Measurements from ENCODE around the gene RNF10. TPM values are rescaled to one million over a fixed set of nuclear protein-coding genes. Genes with fewer than 3 reads are reported as not detected.
"Not testable (repeated sequence)": the region's sequence is repeated elsewhere in the genome, so short reads cannot be mapped to it uniquely, and the experiment has no call there.

RNF10 gene
- 119 TPM for total RNA-seq

DNA sequence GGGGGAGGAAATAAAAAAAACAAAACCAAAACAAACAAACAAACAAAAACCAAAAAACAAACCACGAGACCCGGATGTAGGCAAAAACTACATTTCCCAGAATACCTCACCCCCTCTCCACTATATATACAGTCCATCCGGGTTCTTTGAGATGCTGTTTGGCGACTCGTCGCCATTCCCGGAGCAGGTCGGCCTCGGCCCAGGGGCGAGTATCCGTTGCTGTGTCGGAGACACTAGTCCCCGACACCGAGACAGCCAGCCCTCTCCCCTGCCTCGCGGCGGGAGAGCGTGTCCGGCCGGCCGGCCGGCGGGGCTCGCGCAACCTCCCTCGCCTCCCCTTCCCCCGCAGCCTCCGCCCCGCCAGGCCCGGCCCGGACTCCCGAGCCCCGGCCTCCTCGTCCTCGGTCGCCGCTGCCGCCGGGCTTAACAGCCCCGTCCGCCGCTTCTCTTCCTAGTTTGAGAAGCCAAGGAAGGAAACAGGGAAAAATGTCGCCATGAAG, at the start of gene RNF10:
RNF10 (plus strand) TSS at position 154 of the 500 bp plus-strand sequence. CDS start 456 bp downstream, outside the sequence.
- FAIRE-seq (no peak), DNase-seq (ENCODE audit: low spot score in 2 of 2) (peak; percentile 87 to 96)

DNA sequence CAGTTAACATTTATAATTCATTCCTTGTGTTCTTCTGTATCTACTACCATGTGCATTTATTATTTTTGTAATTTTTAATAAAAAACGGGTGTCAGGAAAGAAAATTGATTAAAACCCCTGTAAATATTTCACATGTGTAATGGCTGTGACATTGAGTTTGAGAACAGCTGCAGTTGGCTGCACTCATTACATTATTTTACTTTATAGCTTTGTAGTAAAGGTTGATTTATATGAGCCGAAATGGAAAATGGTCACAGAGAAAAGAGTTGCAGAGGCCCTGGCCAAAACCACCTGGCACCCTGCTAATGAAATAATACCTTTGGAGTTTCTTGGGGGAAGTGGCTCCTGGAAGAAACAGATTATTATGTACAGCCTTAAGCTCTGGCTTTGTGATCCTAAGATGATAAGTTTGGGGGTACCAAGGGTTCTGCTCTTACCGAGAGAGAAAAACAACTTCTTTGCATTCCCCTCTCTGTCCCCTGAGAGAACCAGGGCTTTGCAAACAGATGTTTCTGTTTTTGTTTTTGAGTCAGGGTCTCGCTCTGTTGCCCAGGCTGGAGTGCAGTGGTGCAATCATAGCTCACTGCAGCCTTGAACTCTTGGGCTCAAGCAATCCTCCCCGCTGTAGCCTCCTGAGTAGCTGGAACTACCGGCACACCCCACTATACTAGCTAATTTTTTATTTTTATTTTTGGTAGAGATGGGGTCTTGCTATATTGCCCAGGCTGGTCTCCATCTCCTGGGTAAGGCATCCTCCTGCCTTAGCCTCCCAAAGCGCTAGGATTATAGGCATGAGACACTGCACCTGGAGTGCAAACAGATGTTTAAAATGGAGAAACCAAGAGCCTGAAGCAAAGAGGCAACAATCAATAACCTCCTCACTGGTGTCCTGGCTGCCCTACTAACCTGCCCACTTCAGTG, 47.9 kb upstream of the RNF10 start:
- no peak for FAIRE-seq
- DNase-seq (ENCODE audit: low spot score in 2 of 2) = no peak

DNA sequence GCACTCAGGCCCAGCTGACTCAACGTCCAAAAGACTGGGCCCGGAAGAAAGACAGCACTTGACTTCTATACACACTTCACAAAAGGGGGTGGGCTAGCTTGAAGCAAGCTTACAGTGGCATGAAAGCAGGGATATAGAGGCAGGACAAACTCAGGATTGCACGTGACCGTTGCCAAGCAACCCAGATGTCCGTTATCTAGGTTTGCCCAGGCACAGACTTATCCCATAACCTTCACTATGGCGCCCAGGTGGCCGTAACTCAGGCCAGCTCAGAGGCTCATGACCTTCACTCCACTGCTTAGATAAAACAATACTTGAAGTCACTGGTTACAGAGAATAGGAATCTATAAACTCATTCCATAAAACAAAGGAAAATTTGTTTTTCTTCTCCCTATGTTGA, 46.6 kb upstream of the RNF10 start:
- DNase-seq (ENCODE audit: low spot score in 2 of 2); FAIRE-seq: not testable (repeated sequence)

DNA sequence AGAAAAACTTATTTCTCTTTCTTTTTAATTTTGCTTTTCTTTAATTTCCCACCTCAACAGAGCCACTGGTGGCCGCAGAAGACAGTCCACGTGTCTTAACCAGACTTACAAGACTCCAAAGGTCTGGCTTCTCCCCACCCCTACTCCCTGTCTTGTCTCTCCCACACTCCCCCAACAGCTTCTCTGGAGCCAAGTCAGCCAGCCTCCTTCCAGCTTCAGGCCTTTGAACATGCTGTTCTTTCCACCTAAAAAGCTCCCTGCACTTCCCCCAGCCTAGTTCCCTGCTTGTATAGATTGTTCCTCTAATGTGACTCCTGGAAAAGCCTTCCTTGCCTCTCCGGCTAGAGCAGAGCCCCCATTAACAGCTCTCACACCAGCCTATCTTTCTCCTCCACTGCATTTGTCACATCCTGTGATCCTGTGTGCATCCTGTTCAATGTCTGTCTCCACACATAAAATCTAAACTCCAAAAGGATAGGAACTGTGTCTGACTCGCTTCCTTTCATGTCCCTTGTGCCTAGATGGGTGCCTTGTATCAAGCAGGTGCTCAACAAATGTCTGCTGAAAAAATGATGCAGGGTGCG, 46.0 kb upstream of the RNF10 start:
- FAIRE-seq (no peak), DNase-seq (ENCODE audit: low spot score in 2 of 2) (no peak)

DNA sequence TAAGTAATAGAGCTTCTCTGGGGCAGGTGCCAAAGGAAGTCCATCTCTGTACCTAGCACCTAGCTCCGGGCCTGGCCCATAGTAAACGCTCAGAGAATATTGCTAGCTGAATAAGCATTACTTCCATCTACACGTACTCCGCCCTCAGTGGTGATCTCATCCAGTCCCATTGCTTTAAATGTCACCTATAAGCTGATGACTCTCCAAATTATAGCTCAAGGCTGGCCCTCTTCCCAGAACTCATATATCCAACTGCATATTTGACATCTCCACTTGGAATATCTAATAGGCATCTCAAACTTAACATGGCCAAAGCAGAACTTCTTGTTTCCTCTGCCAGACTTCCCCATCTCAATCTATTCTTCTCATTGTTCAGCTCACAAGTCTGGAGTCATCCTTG, 45.1 kb upstream of the RNF10 start:
- FAIRE-seq (no peak), DNase-seq (ENCODE audit: low spot score in 2 of 2) (no peak)

DNA sequence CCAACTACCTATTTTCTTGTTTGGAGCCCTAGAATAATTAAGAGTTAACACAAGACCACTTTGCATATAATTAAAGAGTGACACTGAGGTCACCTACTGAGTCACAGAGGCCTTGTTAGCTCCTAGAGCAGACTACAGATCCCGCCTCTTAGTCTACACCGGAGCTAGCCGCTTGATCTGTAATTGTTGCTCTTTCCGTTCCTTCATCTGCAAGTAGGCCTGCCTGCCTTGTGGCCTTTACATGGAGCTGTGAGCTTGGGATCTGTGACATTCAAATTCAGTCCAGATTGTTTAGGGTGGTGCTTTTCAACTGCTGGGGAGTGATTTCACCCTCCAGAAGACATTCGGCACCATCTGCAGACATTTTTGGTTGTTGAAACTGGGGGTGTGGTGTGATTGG, 43.8 kb upstream of the RNF10 start:
- DNase-seq (ENCODE audit: low spot score in 2 of 2) (no peak), FAIRE-seq (no peak)

DNA sequence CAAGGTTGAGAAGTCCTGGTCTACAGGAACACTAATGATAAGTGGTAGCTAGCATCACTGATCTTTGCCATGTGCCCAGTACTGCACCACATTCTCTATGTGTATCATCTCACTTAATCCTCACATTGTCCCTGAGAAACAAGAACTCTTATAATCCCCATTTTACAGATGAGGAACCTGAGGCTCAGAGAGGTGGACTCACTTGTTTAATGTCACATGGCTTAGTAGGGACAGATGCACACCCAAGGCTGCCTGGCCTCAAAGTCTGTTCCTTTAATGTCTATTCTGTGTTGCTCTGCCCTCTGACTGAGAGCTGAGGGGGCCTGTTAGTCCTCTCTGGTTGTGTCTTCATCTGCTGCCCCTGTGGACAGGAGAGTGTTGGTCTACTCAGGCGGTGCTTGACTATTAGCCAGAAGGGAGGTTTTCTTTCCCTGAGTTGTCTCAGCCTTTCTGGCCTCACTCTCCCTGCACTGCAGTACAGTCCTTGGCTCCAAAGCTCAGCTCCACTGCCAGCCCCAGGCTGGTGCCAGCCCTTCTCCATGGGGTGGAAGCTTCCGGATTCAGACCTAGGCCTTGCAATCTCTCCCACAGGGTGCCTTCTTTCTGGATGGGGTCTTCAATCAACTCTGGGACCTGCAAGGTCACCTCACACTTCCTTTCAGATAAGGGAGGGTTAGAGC, 43.2 kb upstream of the RNF10 start:
- DNase-seq (ENCODE audit: low spot score in 2 of 2) = no peak
- no peak for FAIRE-seq

DNA sequence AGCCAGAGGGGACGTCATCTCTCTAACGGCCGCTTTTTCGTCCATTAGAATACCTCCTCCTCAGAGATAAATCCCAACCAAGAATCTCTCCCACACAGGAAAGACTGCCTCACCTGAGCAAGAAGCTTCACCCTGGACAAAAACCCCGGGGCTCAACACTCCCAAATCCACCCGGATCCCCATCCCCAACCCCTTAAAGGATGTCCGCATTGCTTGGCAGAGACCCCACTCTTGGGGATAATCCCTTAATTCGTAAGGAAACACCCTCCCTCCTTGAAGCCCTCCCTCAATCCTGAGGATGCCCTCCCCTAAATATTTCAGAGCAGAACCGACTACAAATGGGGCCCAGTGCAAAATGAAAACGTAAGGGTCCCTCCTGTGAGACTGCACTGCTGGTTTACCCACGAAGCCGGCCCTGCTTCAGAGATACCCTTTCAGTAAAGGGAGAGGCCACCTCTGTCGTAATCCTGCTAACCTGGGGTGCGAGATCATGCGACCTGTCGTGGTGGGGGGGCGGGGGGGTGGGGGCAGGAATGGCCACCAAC, 38.9 kb upstream of the RNF10 start:
- DNase-seq (ENCODE audit: low spot score in 2 of 2) (no peak), FAIRE-seq (no peak)

DNA sequence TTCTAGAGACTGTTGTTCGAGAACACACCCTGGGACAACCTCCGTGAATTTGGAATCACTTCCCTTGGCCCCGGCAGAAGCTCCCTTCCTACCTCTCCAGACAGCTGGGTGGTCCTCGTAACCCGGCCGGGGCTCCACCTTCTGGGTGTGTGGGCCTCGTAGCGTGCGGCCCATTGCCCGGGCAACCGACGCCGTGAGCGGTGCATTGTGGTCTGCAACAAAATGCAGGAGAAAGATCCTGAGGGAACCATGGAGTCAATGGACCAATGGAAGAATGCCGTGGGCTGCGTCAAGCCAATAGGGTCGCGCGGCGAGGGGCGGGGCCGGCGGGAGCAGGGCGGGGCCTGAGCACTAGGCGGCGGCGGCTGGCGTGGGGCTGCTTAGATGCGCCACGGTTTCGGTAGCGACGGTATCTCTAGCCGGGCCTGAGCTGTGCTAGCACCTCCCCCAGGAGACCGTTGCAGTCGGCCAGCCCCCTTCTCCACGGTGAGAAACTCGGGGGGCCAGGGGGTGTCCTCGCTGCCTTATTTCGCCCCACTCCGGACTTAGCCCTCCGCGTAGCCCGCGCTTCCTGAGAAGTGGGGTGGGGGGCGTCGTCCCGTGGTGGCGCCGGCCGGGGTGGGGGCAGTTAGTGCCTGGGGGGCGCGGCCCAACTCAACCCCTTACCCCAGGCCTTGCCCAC, 38.3 kb upstream of the RNF10 start, which contains the start of gene DYNLL1:
DYNLL1 (plus strand) TSS at position 383 of the 682 bp plus-strand sequence. CDS start 309 bp downstream, outside the sequence.
- FAIRE-seq = no peak
- DNase-seq (ENCODE audit: low spot score in 2 of 2) = peak; percentile 89 to 95

DNA sequence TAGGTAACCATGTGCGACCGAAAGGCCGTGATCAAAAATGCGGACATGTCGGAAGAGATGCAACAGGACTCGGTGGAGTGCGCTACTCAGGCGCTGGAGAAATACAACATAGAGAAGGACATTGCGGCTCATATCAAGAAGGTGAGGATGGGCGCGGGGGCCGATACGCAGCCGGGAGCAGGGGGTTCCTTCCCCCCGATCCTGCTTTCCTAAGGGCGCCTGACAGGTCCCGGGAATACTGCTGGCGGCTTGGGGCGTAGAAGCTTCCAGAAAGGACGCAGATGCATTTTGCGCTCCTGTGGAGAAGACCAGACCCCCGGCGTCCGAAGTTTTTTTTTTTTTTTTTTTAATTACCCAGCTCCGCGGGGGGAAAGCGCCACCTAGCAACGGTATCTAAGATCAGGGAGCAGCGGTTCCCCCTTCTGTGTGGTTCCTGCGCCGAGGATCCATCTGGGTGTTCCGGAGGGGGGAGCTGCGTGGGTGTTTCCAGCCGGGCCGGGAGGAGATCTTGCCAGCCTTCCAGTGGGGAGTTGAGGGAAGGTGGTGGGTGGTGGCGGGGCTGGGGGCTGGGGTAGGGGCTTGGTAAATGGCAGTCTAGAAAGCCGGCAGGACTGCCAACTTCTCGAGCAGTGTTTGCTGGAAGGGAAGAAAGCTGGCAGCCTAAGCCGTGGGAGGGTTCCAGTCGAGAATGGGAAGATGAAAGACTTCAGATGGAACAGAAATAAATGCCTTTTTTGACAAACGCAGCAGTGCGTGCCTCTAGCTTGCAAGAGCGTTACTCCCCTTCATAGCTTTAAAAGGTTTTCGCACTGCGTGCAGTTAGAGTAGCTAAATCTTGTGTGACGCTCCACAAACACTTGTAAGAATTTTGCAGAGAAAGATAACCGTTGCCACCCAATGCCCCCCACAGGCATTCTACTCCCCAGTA, 37.5 kb upstream of the RNF10 start:
- FAIRE-seq (no peak), DNase-seq (ENCODE audit: low spot score in 2 of 2) (peak; percentile 78 to 80)

DNA sequence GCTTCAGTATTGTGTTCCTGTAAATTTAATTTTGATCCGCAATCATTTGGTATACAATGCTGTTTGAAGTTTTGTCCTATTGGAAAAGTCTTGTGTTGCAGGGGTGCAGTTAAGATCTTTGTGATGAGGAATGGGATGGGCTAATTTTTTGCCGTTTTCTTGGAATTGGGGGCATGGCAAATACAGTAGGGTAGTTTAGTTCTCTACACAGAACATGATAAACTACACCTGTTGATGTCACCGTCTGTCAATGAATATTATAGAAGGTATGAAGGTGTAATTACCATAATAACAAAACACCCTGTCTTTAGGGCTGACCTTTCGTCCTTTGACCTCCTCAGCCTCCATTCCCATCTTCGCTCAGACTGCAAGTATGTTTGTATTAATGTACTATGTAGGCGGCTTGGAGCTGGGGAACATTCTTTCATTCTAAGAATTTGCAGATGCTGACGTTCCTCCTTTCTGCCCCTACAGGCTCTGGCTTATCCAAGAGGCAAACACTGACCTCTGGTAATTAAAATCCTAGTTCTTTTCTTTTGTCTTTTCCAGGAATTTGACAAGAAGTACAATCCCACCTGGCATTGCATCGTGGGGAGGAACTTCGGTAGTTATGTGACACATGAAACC, 36.5 kb upstream of the RNF10 start:
- DNase-seq (ENCODE audit: low spot score in 2 of 2) (no peak), FAIRE-seq (no peak)

DNA sequence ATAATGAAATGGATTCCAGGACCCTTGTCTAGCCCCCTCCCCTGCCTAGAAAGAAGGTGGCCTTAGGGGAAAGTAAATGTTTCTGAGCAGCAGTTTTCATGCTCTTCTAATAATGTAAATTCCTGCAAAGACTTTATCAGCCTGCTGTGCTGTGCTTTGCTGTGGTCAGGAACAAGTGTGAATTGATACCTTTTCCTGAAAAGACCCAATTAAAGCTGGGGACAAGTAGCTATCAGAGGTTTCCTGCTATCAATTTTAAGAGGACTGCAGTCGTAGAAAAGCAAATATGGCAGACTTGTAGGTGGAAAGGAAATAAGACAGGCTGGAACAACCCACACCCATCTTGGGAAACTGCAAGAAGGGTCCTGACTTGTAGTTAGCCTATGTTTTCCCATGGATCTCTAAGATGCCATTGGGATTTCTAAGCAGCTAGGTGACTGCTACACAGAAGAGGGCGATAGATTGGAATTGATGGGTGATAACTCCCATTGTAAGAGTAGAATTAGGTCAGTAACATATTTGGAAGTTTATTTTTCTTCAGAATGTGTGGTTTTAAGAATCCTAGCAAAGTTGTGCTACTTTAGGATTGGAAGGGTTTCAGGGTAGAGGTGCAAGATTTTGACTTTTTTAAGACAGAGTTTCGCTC, 35.2 kb upstream of the RNF10 start:
- DNase-seq (ENCODE audit: low spot score in 2 of 2) = no peak
- no peak for FAIRE-seq

DNA sequence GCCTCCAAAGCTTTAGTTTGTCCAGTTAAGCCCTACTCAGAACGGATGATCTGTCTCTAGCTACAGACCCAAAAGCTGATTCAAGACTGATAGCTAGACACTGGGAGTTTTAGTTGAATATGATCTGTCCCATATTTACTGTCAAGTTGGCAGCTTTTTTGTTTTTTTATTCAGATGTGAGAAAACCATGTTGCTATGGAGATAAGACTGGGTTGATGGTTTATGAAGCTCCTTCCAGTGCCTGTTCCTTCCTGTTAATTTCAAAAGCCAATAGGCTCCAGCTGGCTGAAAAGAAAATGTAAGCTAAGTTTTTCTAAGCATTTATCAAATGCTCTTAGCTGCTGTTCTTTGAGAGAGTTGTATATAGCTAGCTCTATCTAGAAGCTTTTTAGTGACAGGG, 33.6 kb upstream of the RNF10 start:
- FAIRE-seq (no peak), DNase-seq (ENCODE audit: low spot score in 2 of 2) (no peak)

DNA sequence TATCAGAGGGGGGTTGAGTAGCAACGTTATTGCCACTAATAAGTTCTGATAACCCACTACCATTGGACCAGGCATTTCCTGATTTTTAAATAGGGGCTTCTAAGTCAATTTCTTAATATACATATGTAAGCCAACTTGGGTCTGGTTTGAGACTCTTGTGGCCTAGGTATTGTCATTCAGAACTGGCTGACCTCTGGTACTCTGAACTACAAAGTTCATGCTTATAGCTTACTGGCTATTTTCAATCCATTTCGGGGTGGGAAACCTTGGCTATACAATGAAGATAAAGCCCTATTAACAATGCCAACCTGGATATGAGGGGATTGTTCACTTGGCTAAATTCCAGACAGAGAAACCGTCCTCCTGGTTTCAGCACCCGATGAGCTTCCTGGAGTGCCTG, 29.6 kb upstream of the RNF10 start:
- FAIRE-seq = no peak
- DNase-seq (ENCODE audit: low spot score in 2 of 2) = no peak

DNA sequence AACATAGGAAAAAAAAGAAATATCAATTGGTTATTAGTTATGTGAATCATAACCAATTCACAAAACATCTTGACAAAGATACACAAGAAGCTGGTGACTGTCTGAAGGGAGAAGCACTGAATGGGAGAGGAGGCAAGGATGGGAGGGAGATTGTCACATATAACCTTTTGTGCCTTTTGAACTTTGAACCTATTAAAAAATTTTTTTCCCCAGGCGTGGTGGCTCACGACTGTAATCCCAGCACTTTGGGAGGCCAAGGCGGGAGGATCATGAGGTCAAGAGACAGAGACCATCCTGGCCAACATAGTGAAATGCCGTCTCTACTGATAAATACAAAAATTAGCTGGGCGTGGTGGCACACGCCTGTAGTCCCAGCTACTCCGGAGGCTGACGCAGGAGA, 25.6 kb upstream of the RNF10 start:
- no peak for DNase-seq (ENCODE audit: low spot score in 2 of 2)
- FAIRE-seq = no peak

DNA sequence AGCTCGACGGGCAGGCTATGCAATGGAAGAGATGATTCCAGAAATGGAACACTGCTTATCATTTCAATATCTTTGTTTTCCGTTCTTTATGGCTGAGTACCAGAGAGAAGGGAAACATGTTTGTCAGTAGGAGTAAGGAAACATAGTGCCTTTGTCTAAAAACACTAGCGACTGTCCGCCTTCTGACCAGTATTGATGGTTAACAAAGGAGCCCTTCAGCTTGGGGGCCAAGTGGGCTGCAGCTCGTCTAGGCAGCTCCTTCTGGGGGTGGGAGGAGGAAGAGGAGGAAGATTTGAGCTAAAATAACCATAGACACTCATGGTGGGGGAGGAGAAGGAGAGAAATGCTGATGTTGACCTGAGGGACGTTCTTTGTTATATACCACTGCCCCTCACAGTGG, 20.2 kb upstream of the RNF10 start:
- FAIRE-seq (peak; percentile 51), DNase-seq (ENCODE audit: low spot score in 2 of 2) (no peak)

DNA sequence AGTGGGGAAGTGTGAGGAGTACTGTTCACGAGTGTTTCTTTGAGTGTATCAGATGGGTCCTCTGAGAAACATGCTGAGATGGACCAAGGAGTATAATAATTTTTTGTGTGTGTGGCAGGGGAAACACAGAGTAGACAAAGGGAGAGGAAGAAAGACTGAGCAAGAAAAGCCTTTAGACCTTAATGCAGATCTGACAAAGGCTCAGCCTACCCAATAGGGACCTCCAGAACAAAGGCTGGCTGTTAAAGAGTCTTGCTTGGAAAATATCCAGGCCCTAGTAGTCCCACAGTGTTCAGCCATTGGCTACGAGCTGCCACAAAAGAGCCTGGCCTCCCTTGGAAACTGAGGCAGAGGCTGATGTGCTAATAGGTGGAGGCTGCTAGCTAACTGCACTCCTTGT, 18.7 kb upstream of the RNF10 start:
- FAIRE-seq = no peak
- DNase-seq (ENCODE audit: low spot score in 2 of 2) = no peak

DNA sequence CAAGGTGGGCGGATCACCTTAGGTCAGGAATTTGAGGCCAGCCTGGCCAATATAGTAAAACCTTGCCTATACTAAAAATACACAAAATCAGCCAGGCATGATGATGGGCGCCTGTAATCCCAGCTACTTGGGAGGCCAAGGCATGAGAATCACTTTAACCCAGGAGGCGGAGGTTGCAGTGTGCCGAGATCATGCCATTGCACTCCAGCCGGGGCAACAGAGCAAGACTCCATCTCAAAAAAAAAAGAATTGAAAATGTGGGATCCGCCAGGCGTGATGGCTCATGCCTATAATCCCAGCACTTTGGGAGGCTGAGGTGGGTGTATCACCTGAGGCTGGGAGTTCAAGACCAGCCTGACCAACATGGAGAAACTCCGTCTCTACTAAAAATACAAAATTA, 14.8 kb upstream of the RNF10 start:
- FAIRE-seq; DNase-seq (ENCODE audit: low spot score in 2 of 2): not testable (repeated sequence)

Data from frontal cortex (tissue), 4 donors.